Measurements from ENCODE around the gene PCBP3. TPM values are rescaled to one million over a fixed set of nuclear protein-coding genes. Genes with fewer than 3 reads are reported as not detected.

Gene PCBP3
- total RNA-seq, 1 donor from 2014 or later: not detected

- no peaks in the 10 kb centered on the region for H3K36me3 Mint-ChIP-seq (ENCODE audit: low read depth)
- CTCF ChIA-PET: no interaction called here
- H3K4me1 Mint-ChIP-seq: no peaks in the 10 kb centered on the region
- intact Hi-C loops (cut with micrococcal nuclease): no loop called here
- peaks cover 4% of the 10 kb centered on the region for H3K9me3 Mint-ChIP-seq
- DNase-seq (no peak), ATAC-seq (ENCODE audit: low read depth) (no peak)
- POLR2A ChIA-PET: no interaction called here
- no peak overlapping the region for H3K27ac Mint-ChIP-seq
- no peak overlapping the region for H3K4me3 Mint-ChIP-seq
- TF ChIP-seq CTCF (IDR thresholded peaks at IDR 0.05): no peak
- no peaks in the 10 kb centered on the region for H3K27me3 Mint-ChIP-seq
Measured at GRCh38 chr21:45767071-45768006, 123.8 kb downstream of the PCBP3 start.

GRCh38 chr21:45768011-45768739, 124.7 kb downstream of the PCBP3 start:
- Mint-ChIP-seq H3K27ac (no peak overlapping the region), H3K36me3 (ENCODE audit: low read depth) (no peaks in the 10 kb centered on the region), H3K4me1 (no peaks in the 10 kb centered on the region), H3K27me3 (no peaks in the 10 kb centered on the region), H3K4me3 (no peak overlapping the region), H3K9me3 (peaks cover 9% of the 10 kb centered on the region)
- POLR2A ChIA-PET: no interaction called here
- intact Hi-C loops (cut with micrococcal nuclease): no loop called here
- ATAC-seq (ENCODE audit: low read depth): no peak
- DNase-seq: no peak
- CTCF ChIA-PET: no interaction called here
- TF ChIP-seq CTCF (IDR thresholded peaks at IDR 0.05): no peak

- Mint-ChIP-seq H3K36me3 (ENCODE audit: low read depth) (no peaks in the 10 kb centered on the region), H3K27me3 (no peaks in the 10 kb centered on the region), H3K9me3 (peaks cover 11% of the 10 kb centered on the region), H3K4me1 (no peaks in the 10 kb centered on the region), H3K4me3 (no peak overlapping the region), H3K27ac (no peak overlapping the region)
- DNase-seq (no peak), ATAC-seq (ENCODE audit: low read depth) (no peak)
- no peak for TF ChIP-seq CTCF (IDR thresholded peaks at IDR 0.05)
- ChIA-PET POLR2A (no interaction called here), CTCF (no interaction called here)
- intact Hi-C loops (cut with micrococcal nuclease): no loop called here
Measured at GRCh38 chr21:45768740-45769048, 125.2 kb downstream of the PCBP3 start.

GRCh38 chr21:45769294-45769693, 125.8 kb downstream of the PCBP3 start:
- intact Hi-C loops (cut with micrococcal nuclease): no loop called here
- Mint-ChIP-seq H3K27ac (no peak overlapping the region), H3K4me1 (no peaks in the 10 kb centered on the region), H3K4me3 (no peak overlapping the region), H3K27me3 (no peaks in the 10 kb centered on the region), H3K36me3 (ENCODE audit: low read depth) (no peaks in the 10 kb centered on the region), H3K9me3 (peaks cover 11% of the 10 kb centered on the region)
- CTCF ChIA-PET: no interaction called here
- TF ChIP-seq CTCF (IDR thresholded peaks at IDR 0.05): no peak
- ATAC-seq (ENCODE audit: low read depth): no peak
- no peak for DNase-seq
- POLR2A ChIA-PET: no interaction called here

GRCh38 chr21:45769896-45770295, 126.4 kb downstream of the PCBP3 start:
- intact Hi-C loops (cut with micrococcal nuclease): no loop called here
- H3K4me3 Mint-ChIP-seq: no peak overlapping the region
- CTCF ChIA-PET: no interaction called here
- peaks cover 11% of the 10 kb centered on the region for H3K9me3 Mint-ChIP-seq
- POLR2A ChIA-PET: no interaction called here
- no peak for TF ChIP-seq CTCF (IDR thresholded peaks at IDR 0.05)
- no peaks in the 10 kb centered on the region for H3K4me1 Mint-ChIP-seq
- no peak overlapping the region for H3K27ac Mint-ChIP-seq
- no peaks in the 10 kb centered on the region for H3K27me3 Mint-ChIP-seq
- DNase-seq (no peak), ATAC-seq (ENCODE audit: low read depth) (no peak)
- H3K36me3 Mint-ChIP-seq (ENCODE audit: low read depth): no peaks in the 10 kb centered on the region
